Hippocampal formation (tissue), 2 donors: ENCODE results near the gene PARN.
"Not testable (repeated sequence)": the region's sequence is repeated elsewhere in the genome, so short reads cannot be mapped to it uniquely, and the experiment has no call there.

Experiments used
- DNase-seq, 2 donors: peaks; one replicate each; lab custom pipeline; 2025; lab: John Stamatoyannopoulos, UW

PARN gene, protein sequence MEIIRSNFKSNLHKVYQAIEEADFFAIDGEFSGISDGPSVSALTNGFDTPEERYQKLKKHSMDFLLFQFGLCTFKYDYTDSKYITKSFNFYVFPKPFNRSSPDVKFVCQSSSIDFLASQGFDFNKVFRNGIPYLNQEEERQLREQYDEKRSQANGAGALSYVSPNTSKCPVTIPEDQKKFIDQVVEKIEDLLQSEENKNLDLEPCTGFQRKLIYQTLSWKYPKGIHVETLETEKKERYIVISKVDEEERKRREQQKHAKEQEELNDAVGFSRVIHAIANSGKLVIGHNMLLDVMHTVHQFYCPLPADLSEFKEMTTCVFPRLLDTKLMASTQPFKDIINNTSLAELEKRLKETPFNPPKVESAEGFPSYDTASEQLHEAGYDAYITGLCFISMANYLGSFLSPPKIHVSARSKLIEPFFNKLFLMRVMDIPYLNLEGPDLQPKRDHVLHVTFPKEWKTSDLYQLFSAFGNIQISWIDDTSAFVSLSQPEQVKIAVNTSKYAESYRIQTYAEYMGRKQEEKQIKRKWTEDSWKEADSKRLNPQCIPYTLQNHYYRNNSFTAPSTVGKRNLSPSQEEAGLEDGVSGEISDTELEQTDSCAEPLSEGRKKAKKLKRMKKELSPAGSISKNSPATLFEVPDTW

DNA sequence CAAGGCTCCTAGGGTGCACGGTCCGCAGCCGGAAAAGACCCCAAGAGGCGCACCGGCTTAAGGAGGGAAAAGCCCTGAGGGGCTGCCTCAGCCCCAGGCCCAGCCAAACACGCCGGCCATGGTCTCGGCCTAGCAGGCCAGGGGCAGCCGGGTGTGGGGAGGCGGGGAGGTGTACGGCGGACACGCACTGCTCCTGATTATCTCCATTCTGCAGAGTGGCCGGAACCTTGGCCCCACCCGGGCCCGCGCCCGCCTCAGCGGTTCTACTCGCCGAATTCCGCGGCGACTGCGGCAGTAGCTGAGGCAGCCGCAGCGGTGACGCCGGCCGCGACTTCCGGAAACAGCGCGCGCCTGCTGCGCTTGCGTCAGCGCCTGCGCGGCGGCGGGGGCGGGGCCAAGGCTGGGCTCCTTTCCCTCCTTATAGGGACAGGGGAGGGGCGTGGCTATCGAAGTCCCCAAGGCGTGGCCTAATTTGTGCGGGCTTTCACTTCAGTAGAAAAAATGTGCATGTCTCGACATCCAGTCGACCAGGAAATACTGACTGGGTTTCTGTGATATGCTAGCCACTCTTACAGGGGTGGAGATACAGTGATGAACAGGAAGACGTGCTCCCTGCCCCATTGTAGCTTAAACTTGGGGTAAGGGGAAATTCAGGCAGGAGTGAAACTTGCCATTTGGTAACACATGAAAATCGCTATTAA is at the start of gene PARN:
PARN (minus strand) TSS at position 342 of the 701 bp plus-strand sequence; CDS start at position 207, 135 bp downstream.
- DNase-seq: peak; percentile 90 to 93

DNA sequence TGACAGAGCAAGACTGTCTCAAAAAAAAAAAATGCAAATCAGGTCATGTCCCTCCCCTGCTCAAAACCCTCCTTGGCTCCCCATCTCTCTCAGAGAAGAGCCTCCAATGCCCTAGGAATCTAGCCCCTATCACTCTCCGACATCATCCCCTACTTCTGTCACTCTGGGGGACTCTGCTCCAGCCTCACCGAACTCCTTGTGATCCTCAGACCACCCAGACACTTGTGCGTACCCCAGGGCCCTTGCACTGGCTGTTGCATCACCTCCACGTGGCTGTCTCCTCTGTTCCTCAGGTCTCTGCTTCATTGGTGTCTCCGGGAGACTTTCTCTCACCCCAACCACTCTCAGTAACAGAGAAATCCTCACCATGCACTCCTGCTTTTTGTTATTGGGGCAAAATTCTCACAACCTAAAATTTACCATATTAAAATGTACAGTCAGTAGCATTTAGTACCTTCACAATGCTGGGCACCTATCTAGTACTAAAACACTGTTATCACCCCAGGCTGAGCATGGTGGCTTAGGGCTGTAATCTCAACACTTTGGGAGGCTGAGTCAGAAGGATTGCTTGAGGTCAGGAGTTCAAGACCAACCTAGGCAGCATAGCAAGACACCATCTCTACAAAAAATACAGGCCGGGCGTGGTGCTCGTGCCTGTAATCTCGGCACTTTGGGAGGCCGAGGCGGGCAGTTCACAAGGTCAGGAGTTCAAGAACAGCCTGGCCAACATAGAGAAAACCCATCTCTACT is 48.9 kb upstream of the PARN start:
- DNase-seq: no peak

DNA sequence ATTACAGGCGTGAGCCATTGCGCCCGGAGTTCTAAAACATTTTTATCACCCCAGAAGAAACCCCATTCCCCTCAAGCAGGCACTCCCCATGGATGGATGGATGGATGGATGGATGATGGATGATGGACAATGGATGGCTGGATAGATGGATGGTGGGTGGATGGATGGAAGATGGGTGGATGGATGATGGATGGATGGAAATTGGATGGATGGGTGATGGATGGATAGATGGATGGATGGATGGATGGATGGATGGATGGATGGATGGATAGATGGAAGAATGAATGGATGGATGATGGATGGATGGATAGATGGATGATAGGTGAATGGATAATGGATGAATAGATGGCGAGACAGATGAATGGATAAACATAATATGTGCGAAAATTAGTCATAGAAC is 47.6 kb upstream of the PARN start:
- DNase-seq: no peak

DNA sequence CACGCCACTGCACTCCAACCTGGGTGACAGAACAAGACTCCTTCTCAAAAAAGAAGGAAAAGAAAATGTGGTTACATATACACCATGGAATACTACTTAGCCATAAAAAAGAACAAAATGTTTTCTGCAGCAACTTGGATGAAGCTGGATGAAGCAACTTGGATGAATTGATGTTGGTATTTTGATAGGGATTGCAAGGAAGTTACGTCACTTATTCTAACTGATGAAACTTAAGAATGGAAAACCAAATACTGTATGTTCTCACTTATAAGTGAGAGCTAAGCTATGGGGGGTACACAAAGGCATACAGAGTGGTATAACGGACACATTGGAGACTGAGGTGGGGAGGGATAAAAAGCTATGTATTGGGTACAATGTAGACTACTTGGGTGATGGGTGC is 46.6 kb upstream of the PARN start:
- no peak for DNase-seq

- no peak for DNase-seq
These were observed 42.4 kb upstream of the PARN start for GRCh38 chr16:14672403-14672971.

- no peak for DNase-seq
These were observed 39.7 kb upstream of the PARN start for GRCh38 chr16:14669776-14670175.

DNA sequence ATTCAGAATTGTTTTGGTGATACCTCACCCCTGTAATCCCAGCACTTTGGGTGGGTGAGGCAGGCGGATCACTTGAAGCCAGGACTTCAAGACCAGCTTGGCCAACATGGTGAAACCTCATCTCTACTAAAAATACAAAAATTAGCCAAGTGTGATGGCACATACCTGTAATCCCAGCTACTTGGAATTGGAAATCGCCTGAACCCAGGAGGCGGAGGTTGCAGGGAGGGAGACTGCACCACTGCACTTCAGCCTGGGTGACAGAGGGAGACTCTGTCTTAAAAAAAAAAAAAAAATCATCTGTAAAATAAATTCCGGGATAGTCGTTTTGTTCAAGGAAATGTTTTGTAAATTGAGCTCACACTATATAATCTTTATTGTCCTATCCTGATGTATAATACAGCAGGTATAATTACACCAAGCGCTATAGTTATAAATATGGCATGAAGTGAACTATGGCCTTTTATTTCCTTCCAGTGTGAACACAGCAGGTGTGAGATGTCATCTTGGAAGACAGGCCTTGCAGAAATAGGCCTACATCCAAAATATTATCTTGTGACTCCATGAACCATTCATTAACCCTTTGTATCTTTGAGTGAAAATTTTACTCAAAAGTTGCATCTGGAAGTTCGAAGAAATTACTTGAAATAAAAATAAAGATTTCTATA is 38.6 kb upstream of the PARN start:
- DNase-seq: no peak

DNA sequence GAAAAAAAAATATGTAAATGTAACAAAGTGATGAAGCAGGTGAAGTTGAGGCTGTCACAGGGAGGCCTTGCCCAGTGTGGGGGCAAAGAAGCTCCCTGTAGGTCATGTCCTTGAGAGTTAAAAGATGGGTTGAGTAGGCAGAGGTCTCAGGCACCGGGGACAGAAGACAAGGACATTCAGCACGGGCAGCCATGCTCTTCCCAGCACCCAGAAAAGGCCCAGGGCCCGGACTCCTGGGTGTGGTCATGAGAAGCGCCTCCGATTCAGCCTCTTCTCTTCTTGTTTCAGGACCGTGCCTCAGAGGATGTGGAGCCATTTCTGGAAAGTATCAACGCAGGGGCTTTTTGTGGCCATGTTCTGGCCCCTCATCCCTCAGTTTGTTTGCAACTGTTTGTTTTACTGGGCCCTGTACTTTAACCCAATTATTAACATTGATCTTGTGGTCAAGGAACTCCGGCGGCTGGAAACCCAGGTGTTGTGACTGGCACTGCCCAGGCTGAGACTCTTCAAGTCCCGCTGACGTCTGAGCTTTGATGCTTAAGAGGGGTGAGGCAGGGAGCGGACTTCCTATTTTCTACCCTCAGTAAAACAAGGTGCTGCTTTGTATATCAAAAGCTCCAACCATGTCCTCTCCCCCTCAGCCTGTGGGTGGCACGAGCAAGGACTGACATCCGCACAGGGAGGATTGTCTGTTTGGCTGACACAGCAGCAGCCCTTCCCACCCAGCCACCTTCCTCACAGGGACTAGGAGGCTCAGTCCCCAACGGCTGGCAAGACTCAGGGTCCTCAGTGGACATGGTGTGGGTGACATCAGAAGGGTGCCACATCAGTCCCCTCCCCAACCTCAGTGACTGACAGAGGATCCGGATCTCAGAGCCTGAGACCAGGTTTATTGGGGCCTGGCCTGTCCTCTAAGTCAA is 37.5 kb upstream of the PARN start:
- no peak for DNase-seq

GRCh38 chr16:14658063-14658462 is 28.0 kb upstream of the PARN start:
- no peak for DNase-seq

GRCh38 chr16:14652726-14653125 is 22.7 kb upstream of the PARN start:
- DNase-seq: no peak

DNA sequence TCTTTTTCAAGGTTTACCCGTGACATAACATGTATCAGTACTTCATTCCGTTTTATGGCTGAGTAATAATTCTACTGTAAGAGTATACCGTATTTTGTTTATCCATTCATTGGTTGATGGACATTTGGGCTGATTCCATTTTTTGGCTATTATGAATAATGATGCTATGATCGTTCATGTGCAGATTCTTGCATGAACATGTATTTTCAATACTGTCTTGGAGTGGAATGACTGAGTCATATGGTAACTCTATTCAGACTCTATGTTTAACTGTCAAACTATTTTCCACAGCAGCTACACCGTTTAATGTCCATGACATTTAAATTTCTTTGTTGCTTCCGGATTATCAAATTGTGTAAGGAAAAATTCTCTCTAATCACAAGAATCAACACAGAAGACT is 20.6 kb upstream of the PARN start:
- no peak for DNase-seq

DNA sequence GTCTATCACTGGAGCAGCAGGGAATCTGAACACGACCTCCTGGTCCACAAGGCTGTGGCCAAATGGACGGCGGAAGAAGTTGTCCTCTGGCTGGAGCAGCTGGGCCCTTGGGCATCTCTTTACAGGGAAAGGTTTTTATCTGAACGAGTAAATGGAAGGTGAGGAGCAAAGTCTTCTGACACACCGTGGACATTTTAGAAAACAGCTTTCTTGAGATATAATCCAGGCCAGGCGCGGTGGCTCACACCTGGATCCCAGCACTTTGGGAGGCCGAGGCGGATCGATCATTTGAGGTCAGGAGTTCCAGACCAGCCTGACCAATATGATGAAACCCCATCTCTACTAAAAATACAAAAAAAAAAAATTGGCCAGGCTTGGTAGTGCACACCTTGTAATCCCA is 19.8 kb upstream of the PARN start:
- DNase-seq: no peak

DNA sequence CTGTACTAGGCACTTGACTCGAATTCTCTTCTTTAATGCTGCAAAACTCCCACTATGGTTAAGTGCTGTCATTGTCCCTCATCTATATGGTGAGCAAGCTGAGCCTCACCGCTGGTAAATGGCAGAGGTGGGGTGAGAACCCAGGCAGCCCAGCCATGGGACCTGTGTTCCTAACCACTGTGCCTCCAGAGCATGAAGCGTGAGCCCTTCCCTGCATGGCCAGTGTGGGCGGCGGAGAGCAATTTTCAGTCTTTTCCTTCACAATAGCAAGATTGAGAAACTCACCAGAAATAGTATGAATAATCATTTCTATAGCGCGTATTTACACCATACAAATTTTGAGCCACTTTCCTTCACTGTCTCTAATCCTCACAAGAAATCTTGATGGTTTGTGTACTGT is 11.9 kb upstream of the PARN start:
- no peak for DNase-seq

- no peak for DNase-seq
These were observed 11.1 kb upstream of the PARN start for GRCh38 chr16:14641206-14641605.

DNA sequence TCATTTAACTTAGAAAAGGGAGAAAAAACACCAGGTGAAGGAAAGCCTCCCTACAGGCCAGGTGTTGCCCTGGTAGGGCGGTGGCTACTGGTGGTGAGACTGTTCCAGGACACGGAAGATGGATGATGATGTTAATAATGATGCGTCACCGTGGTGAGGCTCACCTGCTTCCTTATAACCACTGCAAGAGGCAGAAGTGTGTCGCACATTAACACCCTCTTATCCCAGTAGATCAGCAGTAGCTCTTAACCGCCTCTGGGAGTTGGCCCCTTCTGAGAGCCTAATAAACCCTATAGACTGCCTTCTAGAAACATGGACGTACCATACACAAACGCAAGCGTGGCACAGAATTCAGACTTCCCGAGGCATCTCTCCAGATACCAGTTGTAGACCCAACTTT is 10.5 kb upstream of the PARN start:
- DNase-seq: no peak

GRCh38 chr16:14636951-14637240 is 6.8 kb upstream of the PARN start:
- not testable (repeated sequence) for DNase-seq

DNA sequence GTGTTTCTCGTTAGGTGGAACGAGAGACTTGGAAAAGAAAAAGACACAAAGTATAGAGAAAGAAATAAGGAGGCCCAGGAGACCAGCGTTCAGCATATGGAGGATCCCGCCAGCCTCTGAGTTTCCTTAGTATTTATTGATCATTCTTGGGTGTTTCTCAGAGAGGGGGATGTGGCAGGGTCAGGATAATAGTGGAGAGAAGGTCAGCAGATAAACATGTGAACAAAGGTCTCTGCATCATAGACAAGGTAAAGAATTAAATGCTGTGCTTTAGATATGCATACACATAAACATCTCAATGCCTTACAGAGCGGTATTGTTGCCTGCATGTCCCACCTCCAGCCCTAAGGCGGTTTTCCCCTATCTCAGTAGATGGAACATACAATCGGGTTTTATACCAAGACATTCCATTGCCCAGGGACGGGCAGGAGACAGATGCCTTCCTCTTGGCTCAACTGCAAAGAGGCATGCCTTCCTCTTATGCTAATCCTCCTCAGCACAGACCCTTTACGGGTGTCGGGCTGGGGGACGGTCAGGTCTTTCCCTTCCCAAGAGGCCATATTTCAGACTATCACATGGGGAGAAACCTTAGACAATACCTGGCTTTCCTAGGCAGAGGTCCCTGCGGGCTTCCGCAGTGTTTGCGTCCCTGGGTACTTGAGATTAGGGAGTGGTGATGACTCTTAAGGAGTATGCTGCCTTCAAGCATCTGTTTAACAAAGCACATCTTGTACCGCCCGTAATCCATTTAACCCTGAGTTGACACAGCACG is 6.3 kb upstream of the PARN start:
- DNase-seq: not testable (repeated sequence)

GRCh38 chr16:14635395-14636165 is 5.5 kb upstream of the PARN start:
- DNase-seq: no peak

- no peak for DNase-seq
These were observed 4.3 kb upstream of the PARN start for GRCh38 chr16:14634389-14634725.
